HG03439 (cell line): Measurements from ENCODE around the gene MIDN.

Experiments
- ATAC-seq: cut with Tn5 transposase; IDR thresholded peaks from one replicate; pipeline ENCODE4 v1.9.1; 2021; ENCODE audit warnings: mild to moderate bottlenecking, moderate library complexity; ENCODE audit not compliant: unreplicated experiment

The MIDN gene

DNA sequence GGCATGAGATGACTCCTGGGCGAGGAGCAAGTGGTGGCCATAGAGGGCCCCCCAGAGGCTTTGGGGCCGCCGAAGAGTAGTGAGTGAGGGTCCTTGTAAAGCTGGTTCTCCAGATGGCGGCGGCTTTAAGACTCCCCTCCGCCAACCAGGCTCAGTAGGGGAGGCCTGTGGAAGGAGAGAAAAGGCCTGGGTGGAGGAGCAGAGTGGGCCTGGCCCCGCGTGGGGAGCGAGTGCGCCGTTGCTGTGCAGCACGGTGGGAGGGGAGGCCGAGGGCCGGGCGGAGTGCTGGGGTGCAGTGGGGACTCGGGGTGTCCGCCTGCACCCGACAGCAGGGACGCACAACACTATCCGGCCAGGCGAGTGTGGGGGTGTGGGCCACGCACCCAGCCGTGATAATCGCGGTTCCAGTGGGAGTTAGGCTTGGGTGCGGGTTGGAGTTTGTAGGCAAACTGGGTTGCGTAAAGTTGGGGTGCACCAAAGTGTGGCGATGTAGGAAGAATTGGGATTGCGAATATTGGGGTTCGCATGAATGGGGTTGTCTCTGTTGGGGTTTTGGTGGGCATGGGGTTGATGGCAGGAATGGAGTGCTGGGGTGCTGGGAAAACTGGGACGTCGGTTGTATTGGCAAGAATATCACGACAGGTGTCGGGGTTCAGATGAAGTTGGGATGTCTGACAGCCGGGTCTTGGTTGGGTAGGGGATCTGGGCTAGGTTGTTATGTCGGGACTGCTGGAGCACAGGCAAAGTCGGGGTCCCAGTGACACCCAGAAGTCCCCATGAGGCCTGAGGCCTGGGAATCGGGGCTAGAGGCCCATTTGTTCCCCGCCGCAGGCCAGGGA lies 20.1 kb downstream of the MIDN start:
- no peak for ATAC-seq

- ATAC-seq = peak; percentile 51
Measured at GRCh38 chr19:1269065-1269477, 20.7 kb downstream of the MIDN start, which contains the start of gene CIRBP. TSS of gene CIRBP (plus strand) at chr19:1269332. CDS start at chr19:1270934, 1,602 bp downstream.

GRCh38 chr19:1269478-1270212 lies 21.3 kb downstream of the MIDN start:
- ATAC-seq = peak; percentile 27

GRCh38 chr19:1270213-1270853 lies 21.9 kb downstream of the MIDN start:
- ATAC-seq = no peak

DNA sequence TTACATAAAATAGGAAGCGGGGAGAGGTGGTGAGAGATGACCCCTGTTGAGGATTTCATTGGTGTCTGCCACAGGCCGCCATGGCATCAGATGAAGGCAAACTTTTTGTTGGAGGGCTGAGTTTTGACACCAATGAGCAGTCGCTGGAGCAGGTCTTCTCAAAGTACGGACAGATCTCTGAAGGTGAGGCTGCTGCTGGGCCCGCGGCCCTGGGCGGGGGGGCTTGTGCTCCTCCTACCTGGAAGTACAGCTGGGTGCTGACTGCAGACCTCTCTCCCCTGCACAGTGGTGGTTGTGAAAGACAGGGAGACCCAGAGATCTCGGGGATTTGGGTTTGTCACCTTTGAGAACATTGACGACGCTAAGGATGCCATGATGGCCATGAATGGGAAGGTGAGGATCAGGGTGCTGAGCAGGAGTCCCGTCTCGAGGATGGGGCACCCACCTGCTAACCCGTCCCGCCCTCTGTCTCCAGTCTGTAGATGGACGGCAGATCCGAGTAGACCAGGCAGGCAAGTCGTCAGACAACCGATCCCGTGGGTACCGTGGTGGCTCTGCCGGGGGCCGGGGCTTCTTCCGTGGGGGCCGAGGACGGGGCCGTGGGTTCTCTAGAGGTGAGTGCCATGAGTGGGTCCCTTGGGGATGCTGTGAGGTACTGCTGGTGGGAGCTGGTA lies 22.6 kb downstream of the MIDN start:
- no peak for ATAC-seq

GRCh38 chr19:1271528-1272422 lies 23.4 kb downstream of the MIDN start:
- no peak for ATAC-seq

- no peak for ATAC-seq
Measured at GRCh38 chr19:1272423-1273262, 24.3 kb downstream of the MIDN start.

- ATAC-seq = no peak
Measured at GRCh38 chr19:1273263-1274041, 25.1 kb downstream of the MIDN start.

GRCh38 chr19:1274081-1274851 lies 25.9 kb downstream of the MIDN start:
- ATAC-seq = no peak

- no peak for ATAC-seq
Measured at GRCh38 chr19:1274852-1275259, 26.5 kb downstream of the MIDN start.

- ATAC-seq = peak; percentile 65
Measured at GRCh38 chr19:1275260-1275975, 27.0 kb downstream of the MIDN start, which contains the start of gene FAM174C. TSS of gene FAM174C (plus strand) at chr19:1275530. CDS start at chr19:1275550, 20 bp downstream.

DNA sequence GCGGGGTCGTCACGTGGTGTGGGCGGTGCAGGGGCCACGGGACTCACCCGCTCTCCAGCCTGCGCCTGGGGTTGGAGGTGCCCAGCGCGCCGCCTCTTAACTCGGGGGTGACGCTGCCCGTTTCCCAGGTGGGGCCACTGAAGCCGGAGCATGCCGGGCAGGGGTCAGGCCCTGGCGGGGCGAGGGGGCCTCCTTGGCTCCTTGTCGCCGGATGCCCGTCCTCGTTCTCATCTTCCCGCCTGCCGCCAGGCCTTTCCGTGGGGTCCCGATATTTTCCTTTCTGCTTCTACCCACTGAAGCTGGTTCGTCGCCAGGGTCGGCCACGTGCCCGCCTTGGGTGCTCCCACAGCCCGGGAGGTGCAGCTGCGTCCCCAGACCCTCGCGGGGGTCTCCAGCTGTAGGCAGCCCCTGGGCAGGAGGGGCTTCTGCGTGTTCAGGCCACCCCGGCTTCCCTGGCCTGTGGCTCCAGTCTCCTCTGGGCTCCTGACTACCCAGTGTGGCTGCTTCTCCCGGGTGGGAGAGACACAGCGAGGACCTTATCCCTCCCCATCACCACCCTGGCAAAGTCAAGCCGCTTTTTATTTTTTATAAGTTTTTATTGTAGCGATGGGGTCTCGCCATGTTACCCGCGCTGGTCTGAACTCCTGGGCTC lies 27.7 kb downstream of the MIDN start:
- ATAC-seq = peak; percentile 1

DNA sequence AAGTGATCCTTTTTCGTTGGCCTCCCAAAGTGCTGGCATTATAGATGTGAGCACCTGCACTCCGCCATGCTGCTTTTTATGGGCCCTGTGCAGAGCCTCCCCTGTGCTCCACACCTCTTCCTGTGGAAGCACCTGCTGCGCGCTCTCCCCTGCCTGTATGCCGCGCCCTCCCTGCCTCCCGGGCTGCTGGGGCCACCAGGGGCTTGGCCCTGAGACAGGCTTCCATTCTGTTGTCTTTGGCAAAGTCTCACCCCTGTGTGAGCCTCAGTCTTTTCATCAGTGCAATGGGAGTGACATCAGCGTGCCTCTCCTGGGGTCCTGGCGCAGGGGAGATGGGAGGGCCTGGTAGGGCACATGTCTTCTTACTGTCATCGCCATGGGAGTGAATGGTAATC lies 28.2 kb downstream of the MIDN start:
- ATAC-seq = no peak

DNA sequence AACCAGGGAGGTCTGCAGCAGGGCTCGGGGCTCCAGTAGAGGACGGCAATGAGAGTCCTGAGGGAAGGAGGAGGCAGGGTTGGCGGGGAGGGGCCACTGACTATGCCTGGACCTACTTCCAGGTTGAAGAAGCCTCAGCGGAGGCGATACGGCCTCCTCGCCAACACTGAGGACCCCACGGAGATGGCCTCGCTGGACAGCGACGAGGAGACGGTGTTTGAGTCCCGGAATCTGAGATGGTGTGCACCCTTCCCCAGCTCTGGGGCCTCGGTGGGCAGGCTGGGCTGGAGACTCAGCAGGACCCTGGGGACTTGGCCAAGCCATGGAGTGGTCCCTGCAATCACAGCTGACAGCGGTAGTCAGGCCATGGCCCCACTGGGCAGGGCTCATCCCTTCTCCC lies 28.7 kb downstream of the MIDN start:
- no peak for ATAC-seq

GRCh38 chr19:1278074-1278473 lies 29.7 kb downstream of the MIDN start:
- no peak for ATAC-seq
